Nephron (organoid): ENCODE results near the gene LINGO4.

Source experiments
- H3K27ac Mint-ChIP-seq, 3 experiments: 2 replicates each; pipeline ENCODE4 v1.8.0; 2020; ENCODE audit warnings: mixed read lengths in 3 of 3, mild to moderate bottlenecking in 2 of 3, moderate library complexity in 1 of 3
- H3K27me3 Mint-ChIP-seq: 2 replicates; pipeline ENCODE4 v1.8.0; 2021; ENCODE audit warnings: low read depth, mild to moderate bottlenecking, moderate library complexity, mixed read lengths
- H3K36me3 Mint-ChIP-seq: 2 replicates; pipeline ENCODE4 v1.8.0; 2020; ENCODE audit warnings: low read depth, mixed read lengths
- H3K4me1 Mint-ChIP-seq: 2 replicates; pipeline ENCODE4 v1.8.0; 2020; ENCODE audit warnings: mixed read lengths
- H3K4me3 Mint-ChIP-seq, 3 experiments: 2 replicates each; pipeline ENCODE4 v1.8.0; 2020; ENCODE audit warnings: mild to moderate bottlenecking in 3 of 3, mixed read lengths in 3 of 3, moderate library complexity in 2 of 3
- H3K9me3 Mint-ChIP-seq: 2 replicates; pipeline ENCODE4 v1.8.0; 2020; ENCODE audit warnings: mixed read lengths
- CTCF ChIP-seq, 3 experiments: fragments of 200-600 bp; sonication (generic); IDR thresholded peaks; one replicate each; pipeline ENCODE4 v1.5.0; 2021; ENCODE audit warnings: antibody characterized with exemption in 3 of 3; ENCODE audit not compliant: unreplicated experiment in 3 of 3

LINGO4 gene

GRCh38 chr1:151762941-151763921, 42.0 kb downstream of the LINGO4 start, which contains the start of gene MRPL9:
Gene MRPL9 (minus strand): TSS chr1:151763496. CDS start chr1:151763479, 17 bp downstream.
- Mint-ChIP-seq H3K4me1 (peaks cover 12% of the 10 kb centered on the region), H3K27me3 (peaks cover 6% of the 10 kb centered on the region), H3K27ac (peak within 1 kb of the TSS; percentile 97 to 99 (median 98)), H3K9me3 (no peaks in the 10 kb centered on the region), H3K36me3 (peaks cover 34% of the 10 kb centered on the region), H3K4me3 (peak within 1 kb of the TSS; percentile 84 to 94 (median 92))
- no peak for TF ChIP-seq CTCF (IDR thresholded peaks at IDR 0.05; ENCODE audit: unreplicated experiment in 3 of 3)

- H3K27me3 Mint-ChIP-seq, result no peaks in the 10 kb centered on the region
- peak overlapping the region; percentile 42 to 94 (median 78) for H3K4me3 Mint-ChIP-seq
- no peak for TF ChIP-seq CTCF (IDR thresholded peaks at IDR 0.05; ENCODE audit: unreplicated experiment in 3 of 3)
- H3K9me3 Mint-ChIP-seq, result no peaks in the 10 kb centered on the region
- H3K27ac Mint-ChIP-seq, result no peak overlapping the region
- peaks cover 12% of the 10 kb centered on the region for H3K4me1 Mint-ChIP-seq
- H3K36me3 Mint-ChIP-seq, result peaks cover 45% of the 10 kb centered on the region
Observed at GRCh38 chr1:151760597-151761385, 44.4 kb downstream of the LINGO4 start.

- H3K4me3 Mint-ChIP-seq, result no peak overlapping the region
- H3K36me3 Mint-ChIP-seq, result peaks cover 45% of the 10 kb centered on the region
- peaks cover 9% of the 10 kb centered on the region for H3K4me1 Mint-ChIP-seq
- no peaks in the 10 kb centered on the region for H3K9me3 Mint-ChIP-seq
- H3K27ac Mint-ChIP-seq, result no peak overlapping the region
- no peak for TF ChIP-seq CTCF (IDR thresholded peaks at IDR 0.05; ENCODE audit: unreplicated experiment in 3 of 3)
- no peaks in the 10 kb centered on the region for H3K27me3 Mint-ChIP-seq
Observed at GRCh38 chr1:151759241-151759640, 46.0 kb downstream of the LINGO4 start.

GRCh38 chr1:151756291-151756690, 48.9 kb downstream of the LINGO4 start:
- no peaks in the 10 kb centered on the region for H3K4me1 Mint-ChIP-seq
- no peak overlapping the region for H3K27ac Mint-ChIP-seq
- H3K4me3 Mint-ChIP-seq, result no peak overlapping the region
- H3K36me3 Mint-ChIP-seq, result peaks cover 31% of the 10 kb centered on the region
- no peak for TF ChIP-seq CTCF (IDR thresholded peaks at IDR 0.05; ENCODE audit: unreplicated experiment in 3 of 3)
- no peaks in the 10 kb centered on the region for H3K9me3 Mint-ChIP-seq
- peaks cover 3% of the 10 kb centered on the region for H3K27me3 Mint-ChIP-seq
